Mucosa of rectum (tissue), 2 donors: ENCODE data around the gene IGFN1.

Experiments used
- H3K27ac ChIP-seq, 2 donors: one replicate each; pipeline ENCODE4 v1.7.0; 2013; ENCODE audit warnings: inconsistent platforms in 2 of 2, low read depth in 2 of 2, low read length in 2 of 2
- H3K27me3 ChIP-seq, 2 donors: one replicate each; pipeline ENCODE4 v1.7.0; 2013; ENCODE audit warnings: low read length in 2 of 2; ENCODE audit not compliant: control insufficient read depth in 2 of 2, insufficient read depth in 2 of 2
- H3K36me3 ChIP-seq, 2 donors: one replicate each; pipeline ENCODE4 v1.7.0; 2013; ENCODE audit warnings: low read length in 2 of 2; ENCODE audit not compliant: control insufficient read depth in 2 of 2, insufficient read depth in 2 of 2
- H3K4me1 ChIP-seq, 2 donors: one replicate each; pipeline ENCODE4 v1.7.0; 2013; ENCODE audit warnings: low read length in 2 of 2, mild to moderate bottlenecking in 1 of 2; ENCODE audit not compliant: control insufficient read depth in 2 of 2, insufficient read depth in 2 of 2
- H3K4me3 ChIP-seq, 2 donors: one replicate each; pipeline ENCODE4 v1.7.0; 2013; ENCODE audit warnings: low read length in 2 of 2
- H3K9ac ChIP-seq, 2 donors: one replicate each; pipeline ENCODE4 v1.7.0; 2013; ENCODE audit warnings: low read length in 2 of 2, low read depth in 1 of 2, mild to moderate bottlenecking in 1 of 2
- H3K9me3 ChIP-seq, 2 donors: one replicate each; pipeline ENCODE4 v1.7.0; 2013; ENCODE audit warnings: low read length in 2 of 2; ENCODE audit not compliant: control insufficient read depth in 2 of 2
- donor health status: healthy.
- donor health status: Normal muscosa, but diverticular disease.

Gene IGFN1

DNA sequence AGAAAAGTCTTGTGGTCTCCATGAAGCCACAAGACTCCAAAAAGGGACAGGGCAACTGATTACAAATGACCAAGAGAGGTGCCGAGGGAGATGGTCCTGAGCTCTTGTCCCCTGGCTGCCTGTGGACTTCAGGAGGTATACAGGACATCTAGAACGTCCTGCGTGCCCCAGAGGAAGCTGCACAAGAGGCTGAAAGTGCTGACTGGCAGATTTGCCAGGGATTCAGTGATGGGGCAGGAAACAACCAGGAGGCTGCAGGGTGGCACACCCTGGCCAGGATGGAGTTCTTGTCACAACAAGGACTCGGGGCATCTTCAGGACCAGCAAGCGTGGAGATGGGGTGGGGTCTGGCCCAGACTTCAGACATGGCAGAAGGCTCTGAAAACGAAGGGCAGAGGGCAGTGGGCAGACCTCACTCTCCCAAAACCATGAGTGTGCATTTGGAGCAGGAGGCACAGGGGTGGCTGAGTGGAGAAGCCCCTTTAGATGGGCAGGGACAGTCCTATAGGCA, 79.3 kb downstream of the IGFN1 start:
- Histone ChIP-seq H3K36me3 (no peaks in the 10 kb centered on the region), H3K4me1 (peaks cover 0 to 3% of the 10 kb centered on the region in 2 donors), H3K9ac (no peak overlapping the region), H3K4me3 (no peak overlapping the region), H3K9me3 (no peaks in the 10 kb centered on the region), H3K27me3 (peaks cover 0 to 3% of the 10 kb centered on the region in 2 donors), H3K27ac (no peak overlapping the region)

DNA sequence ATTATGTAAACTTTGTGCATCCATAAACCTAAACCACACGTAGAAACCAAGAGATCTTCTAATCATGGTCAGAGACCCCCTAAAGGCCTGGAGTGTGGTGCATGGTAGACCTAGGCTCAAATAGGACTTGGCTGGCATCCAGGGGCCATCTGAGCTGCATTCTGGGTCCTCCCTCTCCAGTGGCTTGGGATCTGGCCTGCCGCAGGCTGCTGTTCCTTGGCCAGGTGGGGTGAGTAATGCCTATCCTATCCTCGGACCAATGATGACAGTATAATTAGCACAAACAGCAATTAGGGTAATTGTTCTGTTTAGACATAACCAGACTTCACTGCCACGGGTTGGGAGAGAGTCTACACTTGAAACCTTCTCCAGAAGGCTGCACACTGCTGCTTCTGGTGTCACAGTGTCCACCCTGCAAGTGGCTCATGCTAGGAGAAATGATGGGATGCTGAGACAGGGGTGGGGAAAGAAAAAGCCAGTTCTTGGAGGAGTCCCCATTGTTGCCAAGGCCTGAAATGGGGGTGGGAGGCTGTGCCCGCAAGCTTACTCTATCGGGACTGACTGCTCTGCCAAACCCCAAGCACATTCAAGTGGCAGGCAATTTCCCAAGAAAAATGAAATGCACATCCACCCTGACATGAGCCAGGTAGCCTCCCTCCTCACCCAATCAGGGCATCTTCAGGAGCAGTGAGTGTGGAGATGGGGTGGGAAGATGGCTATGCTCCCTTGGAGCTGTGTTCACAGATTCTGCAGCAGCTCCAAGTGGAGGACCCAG, 80.2 kb downstream of the IGFN1 start:
- Histone ChIP-seq H3K27ac (no peak overlapping the region), H3K9ac (no peak overlapping the region), H3K36me3 (no peaks in the 10 kb centered on the region), H3K4me3 (no peak overlapping the region), H3K27me3 (peaks cover 0 to 3% of the 10 kb centered on the region in 2 donors), H3K4me1 (peaks cover 0 to 7% of the 10 kb centered on the region in 2 donors), H3K9me3 (no peaks in the 10 kb centered on the region)

DNA sequence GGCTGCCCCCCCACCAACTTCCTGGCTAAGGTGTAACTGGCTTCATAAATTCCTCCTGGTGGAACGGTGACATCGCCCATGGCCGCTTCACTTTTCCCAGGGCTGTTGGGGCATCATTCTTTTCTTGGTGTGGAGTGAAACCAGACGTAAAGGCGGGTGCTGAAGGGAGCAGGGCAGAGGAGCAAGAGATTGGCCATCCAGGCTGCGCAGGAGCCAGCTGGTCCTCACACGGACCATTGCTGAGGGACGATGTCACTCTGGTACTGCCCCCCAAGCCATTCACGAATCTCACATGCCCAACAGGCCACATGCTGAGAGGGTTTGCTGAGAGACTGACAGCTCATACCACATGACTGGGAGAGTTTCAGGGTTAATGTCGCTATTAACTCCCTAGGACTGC, 82.2 kb downstream of the IGFN1 start:
- no peak overlapping the region for H3K9ac ChIP-seq
- H3K27me3 ChIP-seq: no peaks in the 10 kb centered on the region
- H3K36me3 ChIP-seq: no peaks in the 10 kb centered on the region
- no peak overlapping the region for H3K27ac ChIP-seq
- H3K4me1 ChIP-seq: peaks cover 0 to 13% of the 10 kb centered on the region in 2 donors
- no peaks in the 10 kb centered on the region for H3K9me3 ChIP-seq
- H3K4me3 ChIP-seq: no peak overlapping the region

DNA sequence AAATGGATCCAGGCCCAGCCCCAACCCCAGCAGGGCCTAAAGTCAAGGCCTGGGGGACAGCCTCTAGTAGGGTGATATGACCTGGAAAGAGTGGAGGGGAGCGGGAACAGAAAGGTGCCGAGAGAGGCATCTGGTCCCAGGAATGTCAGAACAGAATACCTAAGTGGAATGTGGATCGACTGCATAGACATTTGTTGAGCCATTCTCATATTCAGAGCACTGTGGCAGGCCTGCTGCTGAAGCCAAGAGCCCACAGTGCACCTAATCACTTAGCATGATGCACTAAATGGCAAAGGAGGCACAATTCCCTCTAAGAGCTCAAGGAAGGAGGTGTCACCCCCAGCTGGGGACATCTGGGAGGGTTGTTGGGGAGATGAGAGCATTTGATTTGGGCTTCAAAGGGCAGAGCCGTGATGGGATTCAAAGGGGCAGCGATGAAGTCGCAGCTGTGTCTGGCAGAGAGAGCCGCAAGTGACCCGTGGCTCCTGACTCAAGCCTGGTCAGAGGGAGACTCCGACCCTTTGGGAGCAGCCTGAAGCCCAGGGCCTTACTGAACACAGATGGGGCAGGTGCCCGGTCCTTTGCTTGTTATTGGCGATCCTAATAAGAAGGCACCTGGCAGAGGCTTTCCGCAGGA, 84.1 kb downstream of the IGFN1 start:
- Histone ChIP-seq H3K4me3 (no peak overlapping the region), H3K36me3 (no peaks in the 10 kb centered on the region), H3K9me3 (no peaks in the 10 kb centered on the region), H3K27me3 (peaks cover 0 to 8% of the 10 kb centered on the region in 2 donors), H3K27ac (no peak overlapping the region), H3K9ac (no peak overlapping the region), H3K4me1 (peaks cover 0 to 13% of the 10 kb centered on the region in 2 donors)

DNA sequence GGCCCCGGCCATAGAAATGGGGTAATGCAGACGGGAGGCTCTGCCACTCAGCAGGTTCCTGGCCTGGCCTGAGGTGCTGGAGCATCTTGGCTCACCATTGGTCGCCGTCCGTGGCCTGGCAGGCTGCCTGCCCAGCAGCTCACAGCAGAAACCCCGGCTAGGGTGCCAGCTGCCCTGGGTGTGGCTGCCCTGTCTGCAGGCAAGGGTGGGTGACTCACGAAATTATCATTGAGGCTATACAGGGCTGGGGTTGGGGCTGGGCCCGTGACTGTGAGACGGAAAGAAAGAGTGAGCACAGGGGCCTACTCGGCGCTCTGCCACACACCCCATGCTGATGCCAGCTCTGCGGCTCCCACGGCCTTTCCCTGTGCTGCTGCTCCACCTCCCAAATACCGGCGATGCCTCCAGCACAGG, 84.6 kb downstream of the IGFN1 start:
- H3K27me3 ChIP-seq: peaks cover 0 to 8% of the 10 kb centered on the region in 2 donors
- H3K9me3 ChIP-seq: no peaks in the 10 kb centered on the region
- H3K4me3 ChIP-seq: no peak overlapping the region
- H3K36me3 ChIP-seq: no peaks in the 10 kb centered on the region
- no peak overlapping the region for H3K9ac ChIP-seq
- peak overlapping the region in 1 of 2 donors; percentile 3 for H3K27ac ChIP-seq
- peaks cover 0 to 13% of the 10 kb centered on the region in 2 donors for H3K4me1 ChIP-seq

DNA sequence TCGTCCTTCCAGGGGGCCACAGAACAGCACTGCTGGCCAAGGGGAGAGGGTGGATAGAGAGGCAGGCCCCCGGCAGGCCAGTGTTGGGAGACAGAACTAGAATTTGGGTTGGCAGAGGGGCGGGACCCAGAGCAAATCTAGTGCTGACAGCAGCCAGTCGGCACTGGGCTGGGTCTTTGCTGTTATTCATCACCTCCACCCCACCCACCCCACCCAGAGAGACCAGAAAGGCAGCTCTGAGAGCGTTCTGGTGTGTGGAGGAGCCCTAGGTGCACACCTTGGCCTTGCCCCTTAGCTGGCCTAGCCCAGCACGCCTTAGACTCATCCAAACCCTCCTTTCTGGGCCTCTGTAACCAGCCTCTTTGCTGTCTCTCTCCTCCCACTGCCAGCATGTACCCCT, 86.3 kb downstream of the IGFN1 start:
- H3K36me3 ChIP-seq: no peaks in the 10 kb centered on the region
- H3K27me3 ChIP-seq: peaks cover 0 to 8% of the 10 kb centered on the region in 2 donors
- no peak overlapping the region for H3K4me3 ChIP-seq
- H3K9me3 ChIP-seq: no peaks in the 10 kb centered on the region
- H3K27ac ChIP-seq: no peak overlapping the region
- H3K4me1 ChIP-seq: peaks cover 0 to 18% of the 10 kb centered on the region in 2 donors
- no peak overlapping the region for H3K9ac ChIP-seq

DNA sequence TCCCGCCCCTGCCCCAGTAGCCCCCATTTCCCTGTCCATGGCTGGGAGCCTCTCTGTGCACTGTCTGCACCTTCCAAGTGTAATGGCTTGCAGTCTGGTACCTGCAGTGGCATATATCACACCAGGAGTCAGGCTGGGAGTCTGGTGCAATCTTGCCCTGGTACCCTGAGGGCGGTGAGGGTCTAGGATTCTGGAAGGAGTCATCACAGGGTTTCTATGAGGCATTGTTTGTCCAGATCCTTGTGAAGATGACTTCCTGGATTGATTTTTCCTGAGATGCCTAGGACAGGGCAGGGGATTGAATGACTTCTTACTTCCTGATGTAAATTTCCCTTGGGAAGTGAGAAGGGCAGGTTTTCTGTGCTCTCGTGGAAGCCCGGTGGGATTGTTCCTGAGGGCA, 86.8 kb downstream of the IGFN1 start:
- peaks cover 0 to 18% of the 10 kb centered on the region in 2 donors for H3K4me1 ChIP-seq
- H3K9ac ChIP-seq: no peak overlapping the region
- peaks cover 0 to 8% of the 10 kb centered on the region in 2 donors for H3K27me3 ChIP-seq
- H3K36me3 ChIP-seq: no peaks in the 10 kb centered on the region
- H3K27ac ChIP-seq: no peak overlapping the region
- no peaks in the 10 kb centered on the region for H3K9me3 ChIP-seq
- no peak overlapping the region for H3K4me3 ChIP-seq
